Measurements from ENCODE around the gene MTSS2.

DNA sequence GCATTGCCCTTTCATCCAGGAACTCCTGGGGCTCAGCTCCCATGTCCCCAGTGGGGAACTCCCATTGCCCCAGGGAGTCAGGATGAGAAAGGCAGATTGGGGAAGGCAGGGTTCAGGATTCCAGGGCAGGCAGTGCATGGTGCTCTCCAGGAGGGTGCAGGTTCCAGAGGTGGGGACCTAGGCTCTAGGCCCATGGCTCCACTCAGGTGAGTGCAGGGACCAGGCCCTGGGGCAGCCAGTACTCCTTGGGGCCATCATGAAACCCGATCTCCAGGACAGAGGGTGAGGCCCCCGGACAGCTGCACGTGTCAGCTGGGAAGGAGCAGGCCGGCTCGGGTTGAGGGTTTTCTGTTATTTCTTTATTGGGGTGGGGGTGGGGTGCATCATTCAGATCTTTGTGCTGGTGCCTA lies 1.3 kb upstream of the MTSS2 start:
- TF ChIP-seq, protein P1, sequence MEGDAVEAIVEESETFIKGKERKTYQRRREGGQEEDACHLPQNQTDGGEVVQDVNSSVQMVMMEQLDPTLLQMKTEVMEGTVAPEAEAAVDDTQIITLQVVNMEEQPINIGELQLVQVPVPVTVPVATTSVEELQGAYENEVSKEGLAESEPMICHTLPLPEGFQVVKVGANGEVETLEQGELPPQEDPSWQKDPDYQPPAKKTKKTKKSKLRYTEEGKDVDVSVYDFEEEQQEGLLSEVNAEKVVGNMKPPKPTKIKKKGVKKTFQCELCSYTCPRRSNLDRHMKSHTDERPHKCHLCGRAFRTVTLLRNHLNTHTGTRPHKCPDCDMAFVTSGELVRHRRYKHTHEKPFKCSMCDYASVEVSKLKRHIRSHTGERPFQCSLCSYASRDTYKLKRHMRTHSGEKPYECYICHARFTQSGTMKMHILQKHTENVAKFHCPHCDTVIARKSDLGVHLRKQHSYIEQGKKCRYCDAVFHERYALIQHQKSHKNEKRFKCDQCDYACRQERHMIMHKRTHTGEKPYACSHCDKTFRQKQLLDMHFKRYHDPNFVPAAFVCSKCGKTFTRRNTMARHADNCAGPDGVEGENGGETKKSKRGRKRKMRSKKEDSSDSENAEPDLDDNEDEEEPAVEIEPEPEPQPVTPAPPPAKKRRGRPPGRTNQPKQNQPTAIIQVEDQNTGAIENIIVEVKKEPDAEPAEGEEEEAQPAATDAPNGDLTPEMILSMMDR (IDR thresholded peaks at IDR 0.05), result no peak
- TF ChIP-seq, protein P2, sequence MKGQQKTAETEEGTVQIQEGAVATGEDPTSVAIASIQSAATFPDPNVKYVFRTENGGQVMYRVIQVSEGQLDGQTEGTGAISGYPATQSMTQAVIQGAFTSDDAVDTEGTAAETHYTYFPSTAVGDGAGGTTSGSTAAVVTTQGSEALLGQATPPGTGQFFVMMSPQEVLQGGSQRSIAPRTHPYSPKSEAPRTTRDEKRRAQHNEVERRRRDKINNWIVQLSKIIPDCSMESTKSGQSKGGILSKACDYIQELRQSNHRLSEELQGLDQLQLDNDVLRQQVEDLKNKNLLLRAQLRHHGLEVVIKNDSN (IDR thresholded peaks at IDR 0.05; ENCODE audit: borderline replicate concordance, low read depth), result no peak
- no peak for TF ChIP-seq RAD21 (IDR thresholded peaks at IDR 0.05; ENCODE audit: low read length)
